Stimulated activated naive CD8-positive, alpha-beta T cell treated with anti-CD3 and anti-CD28 coated beads, Interleukin-15, amount 100 ng/mL, for 72 hours (primary cell): Measurements from ENCODE around the gene MGST1.
"Not testable (repeated sequence)": the region's sequence is repeated elsewhere in the genome, so short reads cannot be mapped to it uniquely, and the experiment has no call there.

ENCODE experiments used
- ATAC-seq: fragments of 150-1000 bp; cut with Tn5 transposase; 2 replicates; pipeline ENCODE4 v1.10.0; 2021; ENCODE audit warnings: mild to moderate bottlenecking, moderate library complexity
- DNase-seq, 2 donors: peaks; one replicate each; pipeline ENCODE4 v3.0.0; 2021 to 2022
- H3K27ac Mint-ChIP-seq, 2 donors: one replicate each; pipeline ENCODE4 v1.8.0; 2022; ENCODE audit warnings: mild to moderate bottlenecking in 2 of 2, mixed read lengths in 2 of 2, moderate library complexity in 2 of 2
- H3K27me3 Mint-ChIP-seq: one replicate; pipeline ENCODE4 v1.8.0; 2022; ENCODE audit warnings: mixed read lengths
- H3K4me1 Mint-ChIP-seq: one replicate; pipeline ENCODE4 v1.8.0; 2022; ENCODE audit warnings: mild to moderate bottlenecking, mixed read lengths
- H3K4me3 Mint-ChIP-seq, 2 donors: one replicate each; pipeline ENCODE4 v1.8.0; 2022; ENCODE audit warnings: mild to moderate bottlenecking in 2 of 2, mixed read lengths in 2 of 2, moderate library complexity in 1 of 2
- H3K9me3 Mint-ChIP-seq, 2 donors: one replicate each; pipeline ENCODE4 v1.8.0; 2022; ENCODE audit warnings: mixed read lengths in 2 of 2

Gene MGST1

DNA sequence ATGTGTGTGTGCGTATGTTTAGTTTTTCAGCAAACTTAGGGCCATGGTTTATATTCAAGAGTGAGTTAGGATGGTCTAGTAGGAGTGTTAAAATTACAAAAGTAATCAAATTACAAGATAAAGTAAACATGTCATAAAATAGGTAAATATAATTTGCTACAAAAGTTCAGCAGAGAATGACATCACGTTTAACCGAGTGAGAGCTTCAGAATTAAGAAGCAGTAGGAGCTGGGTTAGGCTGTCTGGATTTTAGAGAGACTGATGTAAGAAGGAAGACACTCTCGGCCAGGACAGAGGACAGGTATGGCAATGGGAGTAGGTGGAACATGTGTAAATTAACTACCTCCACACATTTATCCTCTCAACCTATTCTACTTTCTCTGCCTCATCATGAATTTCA lies 11.6 kb upstream of the MGST1 start:
- H3K4me1 Mint-ChIP-seq: no peaks in the 10 kb centered on the region
- no peak overlapping the region for H3K4me3 Mint-ChIP-seq
- H3K9me3 Mint-ChIP-seq: peaks cover 6 to 9% of the 10 kb centered on the region in 2 donors
- H3K27ac Mint-ChIP-seq: no peak overlapping the region
- ATAC-seq (no peak), DNase-seq (no peak)
- H3K27me3 Mint-ChIP-seq: no peaks in the 10 kb centered on the region

DNA sequence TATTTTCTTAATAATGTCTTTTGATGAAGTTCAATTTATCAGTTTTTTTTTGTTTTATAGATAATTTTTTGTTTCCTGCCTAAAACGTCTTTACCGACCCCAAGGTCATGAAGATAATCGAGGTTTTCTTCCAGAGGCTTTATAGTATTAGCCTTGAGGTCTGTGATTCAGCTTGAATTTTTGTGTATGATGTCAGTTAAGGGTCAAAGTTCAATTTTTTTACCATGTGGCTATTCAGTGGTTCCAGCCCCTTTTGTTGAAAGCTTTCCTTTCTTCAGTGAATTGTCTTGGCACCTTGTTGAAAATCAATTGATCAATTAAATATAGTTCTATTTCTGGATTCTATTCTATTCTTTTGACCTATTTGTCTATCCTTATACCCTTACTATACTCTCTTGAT lies 3.2 kb upstream of the MGST1 start:
- DNase-seq: no peak
- no peak for ATAC-seq
- no peaks in the 10 kb centered on the region for H3K4me1 Mint-ChIP-seq
- no peak overlapping the region for H3K4me3 Mint-ChIP-seq
- peaks cover 0 to 5% of the 10 kb centered on the region in 2 donors for H3K9me3 Mint-ChIP-seq
- peak overlapping the region in 1 of 2 donors; percentile 11 for H3K27ac Mint-ChIP-seq
- peaks cover 16% of the 10 kb centered on the region for H3K27me3 Mint-ChIP-seq

DNA sequence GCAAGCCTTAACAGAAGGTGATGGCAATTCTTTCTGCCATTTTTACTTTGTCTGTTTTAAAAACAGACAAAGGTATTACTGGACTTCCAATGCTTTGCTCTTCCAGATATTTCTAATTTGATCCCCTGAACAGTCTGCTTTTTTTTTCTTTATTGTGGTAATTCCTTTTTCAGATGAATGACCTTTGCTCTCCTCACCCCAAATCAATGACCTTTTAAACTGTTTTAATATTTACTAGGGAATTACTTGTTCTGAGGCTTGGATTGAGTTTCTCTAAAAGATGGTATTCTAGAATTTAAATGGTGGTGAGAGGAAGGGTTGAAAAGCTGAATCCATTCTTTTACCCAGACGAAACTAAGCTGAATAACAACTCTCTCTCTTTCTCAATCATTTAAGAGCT lies 2.3 kb upstream of the MGST1 start:
- peaks cover 0 to 5% of the 10 kb centered on the region in 2 donors for H3K9me3 Mint-ChIP-seq
- ATAC-seq: no peak
- H3K4me1 Mint-ChIP-seq: no peaks in the 10 kb centered on the region
- no peak for DNase-seq
- H3K27ac Mint-ChIP-seq: no peak overlapping the region
- no peak overlapping the region for H3K4me3 Mint-ChIP-seq
- H3K27me3 Mint-ChIP-seq: peaks cover 16% of the 10 kb centered on the region

DNA sequence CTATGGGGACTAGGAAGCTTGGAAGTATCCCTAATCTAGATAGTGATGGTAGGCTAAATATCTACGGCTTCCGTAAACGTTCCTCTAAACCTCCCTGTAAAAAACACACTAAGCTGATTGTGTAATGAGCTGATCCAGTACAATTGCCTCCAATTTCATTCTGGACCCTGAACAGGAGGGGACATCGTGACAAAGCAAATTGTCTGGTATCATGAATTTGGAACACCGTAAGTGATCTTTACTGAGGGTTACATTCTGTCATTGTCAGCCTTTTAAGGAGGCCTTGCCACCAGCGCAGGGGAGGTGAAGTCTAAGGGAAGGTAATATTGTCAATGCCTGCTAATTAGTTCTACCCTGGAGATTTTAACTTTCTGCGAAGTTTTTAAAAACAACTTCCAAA lies 487 bp upstream of the MGST1 start:
- Mint-ChIP-seq H3K4me3 (no peak overlapping the region), H3K27me3 (peaks cover 16% of the 10 kb centered on the region), H3K4me1 (no peaks in the 10 kb centered on the region), H3K9me3 (peaks cover 0 to 5% of the 10 kb centered on the region in 2 donors), H3K27ac (no peak overlapping the region)
- DNase-seq (no peak), ATAC-seq (no peak)

DNA sequence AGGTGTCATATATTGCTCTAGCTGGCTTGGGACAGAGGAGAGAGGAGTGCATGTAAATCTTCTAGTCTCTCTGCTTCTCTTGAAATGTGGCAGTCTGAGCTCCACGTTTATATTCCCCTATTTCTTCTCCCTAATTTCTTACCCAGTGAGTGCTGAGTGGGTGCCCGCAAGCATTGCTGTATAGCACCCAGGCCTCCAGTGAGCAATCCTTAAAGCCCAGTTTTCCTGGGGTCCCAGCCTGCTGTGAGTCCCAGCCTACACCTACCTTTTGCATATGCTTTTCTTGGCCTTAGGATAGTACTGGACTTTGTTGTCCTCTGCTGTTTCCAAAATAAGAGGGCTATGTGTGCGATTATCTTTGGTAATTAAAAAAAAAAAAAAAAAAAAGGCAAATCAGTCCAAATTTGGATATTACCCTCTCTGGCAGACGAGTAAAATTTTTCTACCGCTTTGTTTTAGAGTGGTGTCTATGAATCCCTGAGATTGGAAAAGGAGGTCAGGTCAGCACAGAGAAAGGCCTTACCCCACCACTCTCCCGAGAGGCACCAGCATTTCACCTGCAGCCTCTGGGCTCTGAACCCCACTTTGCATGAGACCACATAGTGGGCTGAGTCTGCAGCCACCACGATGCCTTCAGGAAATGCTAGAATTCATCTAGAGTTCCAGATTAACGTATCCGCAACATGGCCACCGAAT lies 1.1 kb downstream of the MGST1 start:
- ATAC-seq: no peak
- Mint-ChIP-seq H3K9me3 (no peaks in the 10 kb centered on the region), H3K4me1 (no peaks in the 10 kb centered on the region), H3K27ac (no peak overlapping the region), H3K4me3 (no peak overlapping the region), H3K27me3 (peaks cover 16% of the 10 kb centered on the region)
- no peak for DNase-seq

DNA sequence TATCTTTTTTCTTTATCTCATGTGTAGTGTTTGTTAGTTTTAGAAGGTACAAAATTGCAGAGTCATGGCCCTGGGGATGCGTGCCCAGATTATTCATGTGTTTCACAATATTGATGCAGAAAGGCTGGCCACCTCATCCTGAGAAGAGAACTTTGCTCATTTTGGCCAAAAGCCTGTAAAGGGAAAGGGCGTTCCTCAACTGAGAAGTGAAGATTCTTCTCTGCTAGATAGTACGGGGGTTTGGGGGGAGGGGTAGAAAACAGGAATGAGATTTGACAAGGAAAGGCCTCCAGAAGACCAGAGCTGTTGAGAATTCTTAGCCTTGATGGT lies 1.7 kb downstream of the MGST1 start:
- H3K4me1 Mint-ChIP-seq: no peaks in the 10 kb centered on the region

DNA sequence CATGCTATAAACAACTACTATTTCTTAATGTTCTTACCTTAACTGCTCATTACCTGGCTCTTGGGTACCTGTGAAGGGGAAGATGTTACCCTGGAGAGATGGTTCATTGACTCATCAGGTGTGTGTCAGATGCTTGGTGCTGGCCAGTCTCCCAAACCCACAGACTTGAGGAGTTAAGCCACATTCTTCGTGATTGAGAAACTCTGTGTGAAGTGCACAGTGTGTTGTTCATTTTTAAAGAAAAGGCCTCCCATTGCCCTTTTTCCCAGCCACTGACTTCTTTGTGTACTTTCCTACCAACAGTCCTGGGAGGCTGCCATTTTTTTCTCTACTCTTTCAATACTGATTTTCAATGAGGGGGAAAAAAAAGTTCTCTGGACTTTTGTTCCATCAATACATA lies 3.2 kb downstream of the MGST1 start:
- Mint-ChIP-seq H3K27me3 (peaks cover 16% of the 10 kb centered on the region), H3K4me3 (no peak overlapping the region), H3K4me1 (no peaks in the 10 kb centered on the region), H3K9me3 (no peaks in the 10 kb centered on the region), H3K27ac (no peak overlapping the region)
- no peak for DNase-seq
- ATAC-seq: no peak

More for the DNA sequence above, 1.7 kb downstream of the MGST1 start:
- DNase-seq (no peak), ATAC-seq (no peak)
- no peaks in the 10 kb centered on the region for H3K9me3 Mint-ChIP-seq
- no peak overlapping the region for H3K4me3 Mint-ChIP-seq
- H3K27ac Mint-ChIP-seq: no peak overlapping the region
- peaks cover 16% of the 10 kb centered on the region for H3K27me3 Mint-ChIP-seq

DNA sequence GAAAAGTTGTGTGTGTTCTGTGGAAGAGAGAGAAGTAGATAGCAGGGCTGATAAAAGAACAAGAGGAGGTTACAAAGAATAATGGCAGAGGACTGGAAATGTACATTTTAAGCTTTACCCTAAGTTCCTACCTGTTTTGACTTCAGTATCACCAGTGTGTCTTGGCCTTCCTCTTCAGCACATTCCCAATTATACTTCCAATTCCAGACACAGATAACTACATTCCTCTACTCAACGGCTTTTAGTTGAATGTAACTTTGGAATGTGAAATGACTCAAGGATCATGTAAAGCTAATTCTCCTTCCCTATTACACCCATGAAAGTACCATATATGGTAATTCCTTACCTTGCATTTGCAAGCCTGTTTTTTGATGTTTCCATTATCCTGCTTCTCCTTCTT lies 5.0 kb downstream of the MGST1 start:
- DNase-seq: no peak
- H3K27me3 Mint-ChIP-seq: peaks cover 7% of the 10 kb centered on the region
- no peak overlapping the region for H3K27ac Mint-ChIP-seq
- no peak for ATAC-seq
- no peaks in the 10 kb centered on the region for H3K9me3 Mint-ChIP-seq
- H3K4me3 Mint-ChIP-seq: no peak overlapping the region
- H3K4me1 Mint-ChIP-seq: no peaks in the 10 kb centered on the region

DNA sequence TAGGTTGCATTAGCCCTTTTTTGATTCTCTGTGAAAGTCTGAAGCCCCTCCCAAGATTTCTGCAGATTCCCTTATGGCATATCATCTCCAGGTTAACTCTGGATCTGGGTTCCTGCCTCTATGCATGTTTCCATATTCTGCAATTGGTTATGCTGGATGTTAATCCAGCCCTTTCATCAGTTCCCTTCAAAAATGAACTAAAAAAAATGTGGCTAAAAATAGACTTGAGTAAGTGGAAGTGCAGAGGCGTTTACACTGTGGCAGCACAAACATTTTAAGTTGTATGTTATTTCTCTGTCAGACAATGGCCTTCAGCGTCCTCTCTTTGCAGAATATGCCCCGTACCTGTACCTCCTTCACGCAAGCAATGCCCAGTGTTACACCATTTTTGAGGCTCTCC lies 11.4 kb downstream of the MGST1 start:
- Mint-ChIP-seq H3K4me1 (no peaks in the 10 kb centered on the region), H3K9me3 (peaks cover 10 to 16% of the 10 kb centered on the region in 2 donors), H3K27ac (no peak overlapping the region), H3K27me3 (no peaks in the 10 kb centered on the region), H3K4me3 (no peak overlapping the region)
- DNase-seq (no peak), ATAC-seq (no peak)

DNA sequence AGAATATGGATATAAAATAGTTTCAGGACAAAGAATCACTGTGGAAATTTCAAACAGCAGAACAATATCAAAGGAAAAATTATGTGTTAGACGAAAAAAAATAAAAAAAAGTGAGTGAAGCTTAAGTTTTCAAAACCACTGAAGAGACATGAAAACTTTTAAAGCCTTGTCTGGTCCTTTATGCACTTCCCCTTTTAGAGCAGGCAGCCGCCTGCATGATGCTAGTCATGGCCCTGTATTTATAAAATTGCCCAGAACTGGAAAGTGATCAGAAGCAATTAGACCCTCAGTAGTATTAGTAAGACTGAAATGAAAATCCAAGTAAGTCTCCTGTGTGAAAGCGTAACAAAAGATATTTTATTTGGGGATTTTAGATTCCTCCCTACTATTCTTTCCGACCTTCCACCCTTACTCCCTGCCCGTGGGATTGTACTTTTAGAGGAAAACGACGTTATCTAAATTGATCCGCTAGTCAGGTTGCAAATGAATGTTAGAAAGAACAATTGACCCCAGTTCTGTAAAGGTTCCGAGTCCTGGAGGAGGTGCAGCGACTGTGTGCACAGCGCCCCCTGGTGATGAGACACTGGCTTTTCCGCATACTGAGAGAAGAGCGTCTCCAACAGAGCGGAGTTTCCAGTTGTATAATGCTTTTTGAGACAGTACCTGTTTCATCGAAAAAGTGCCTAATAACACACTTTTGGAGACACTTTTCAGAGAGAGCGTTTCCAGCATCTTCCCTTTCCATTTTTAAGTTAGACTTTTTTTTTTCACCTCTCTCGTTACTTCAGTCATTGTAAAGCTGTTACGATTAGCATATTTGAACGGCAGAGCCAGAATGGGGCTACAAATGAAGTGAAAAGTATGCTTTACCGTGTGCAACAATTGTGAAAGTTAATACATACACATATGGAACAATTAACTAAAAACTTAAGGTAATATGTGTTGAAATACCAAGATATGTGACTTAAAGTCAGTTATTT lies 12.4 kb downstream of the MGST1 start:
- Mint-ChIP-seq H3K9me3 (peaks cover 10 to 16% of the 10 kb centered on the region in 2 donors), H3K4me1 (no peaks in the 10 kb centered on the region), H3K27ac (no peak overlapping the region), H3K4me3 (no peak overlapping the region), H3K27me3 (no peaks in the 10 kb centered on the region)
- DNase-seq (peak in 1 of 2 donors; percentile 9), ATAC-seq (no peak)

DNA sequence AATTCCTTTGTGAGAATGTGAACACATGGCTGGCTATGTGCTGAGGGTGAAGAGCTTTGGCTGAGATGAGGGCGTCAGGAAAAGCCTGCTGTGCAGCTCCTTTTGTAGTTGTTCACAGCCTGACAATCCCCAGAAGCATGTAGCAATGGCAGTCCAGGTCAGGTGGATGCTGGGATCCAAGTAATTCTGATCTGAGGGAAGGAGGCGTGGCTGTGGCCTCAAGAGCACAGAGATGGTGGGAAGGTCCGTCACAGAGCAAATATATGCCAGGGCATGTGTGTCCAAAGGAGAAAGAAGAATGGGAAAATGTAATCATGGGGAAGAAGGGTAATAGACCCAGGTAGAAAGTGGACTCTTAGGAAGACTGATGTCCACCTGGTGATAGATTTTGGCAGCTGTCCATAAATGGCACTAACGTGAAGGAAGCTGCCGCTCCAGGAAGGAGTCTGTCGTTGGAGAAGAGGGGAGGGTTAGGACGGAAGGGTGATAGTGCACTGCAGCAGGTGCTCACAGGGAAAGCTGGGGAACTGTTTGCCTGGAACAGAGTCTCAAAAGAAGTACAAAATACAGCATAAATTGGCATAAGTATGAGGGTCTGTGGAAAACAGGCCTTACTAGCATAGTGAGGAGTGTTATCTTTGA lies 13.8 kb downstream of the MGST1 start:
- Mint-ChIP-seq H3K27ac (no peak overlapping the region), H3K4me1 (no peaks in the 10 kb centered on the region), H3K4me3 (no peak overlapping the region), H3K27me3 (no peaks in the 10 kb centered on the region), H3K9me3 (peaks cover 10 to 16% of the 10 kb centered on the region in 2 donors)
- no peak for ATAC-seq
- no peak for DNase-seq

DNA sequence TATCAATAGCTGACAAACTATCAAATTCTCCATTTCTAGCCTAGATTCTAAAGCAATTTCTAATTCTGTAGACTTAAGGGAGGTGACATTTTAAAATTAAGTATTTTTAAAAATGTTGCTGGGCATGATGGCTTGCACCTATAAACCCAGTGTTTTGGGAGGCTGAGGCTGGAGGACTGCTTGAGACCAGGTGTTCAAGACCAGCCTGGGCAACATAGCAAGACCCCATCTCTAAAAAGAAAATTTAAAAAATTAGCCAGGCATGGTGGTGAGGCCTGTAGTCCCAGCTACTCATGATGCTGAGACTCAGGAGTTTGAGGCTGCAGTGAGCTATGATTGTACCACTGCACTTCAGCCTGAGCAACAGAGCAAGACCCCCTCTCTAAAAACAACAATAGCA lies 15.1 kb downstream of the MGST1 start:
- Mint-ChIP-seq H3K4me1 (no peaks in the 10 kb centered on the region), H3K9me3 (peaks cover 10 to 16% of the 10 kb centered on the region in 2 donors), H3K4me3 (no peak overlapping the region), H3K27ac (no peak overlapping the region), H3K27me3 (no peaks in the 10 kb centered on the region)
- ATAC-seq (no peak), DNase-seq (no peak)

DNA sequence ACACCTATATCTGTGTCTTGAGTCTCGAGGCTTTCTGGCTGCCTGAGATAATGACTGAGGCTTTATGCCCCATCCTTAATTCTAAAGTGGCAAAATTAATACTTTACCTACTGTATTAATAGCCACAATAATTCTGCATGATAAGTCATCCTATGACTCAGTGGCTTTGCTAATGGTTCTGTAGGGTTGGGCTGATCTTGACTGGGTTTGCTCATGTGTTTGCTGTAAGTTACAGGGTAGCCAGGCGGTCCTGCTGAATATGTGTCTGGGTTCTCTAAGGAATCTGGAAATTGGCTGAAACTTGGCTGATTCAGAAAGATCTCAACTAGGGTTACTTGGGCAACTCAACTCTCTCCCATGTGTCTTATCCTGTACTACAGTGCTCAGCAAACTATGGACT lies 21.7 kb downstream of the MGST1 start:
- Mint-ChIP-seq H3K27ac (no peak overlapping the region), H3K4me3 (no peak overlapping the region), H3K27me3 (no peaks in the 10 kb centered on the region), H3K4me1 (no peaks in the 10 kb centered on the region), H3K9me3 (no peaks in the 10 kb centered on the region)
- ATAC-seq: no peak
- no peak for DNase-seq

DNA sequence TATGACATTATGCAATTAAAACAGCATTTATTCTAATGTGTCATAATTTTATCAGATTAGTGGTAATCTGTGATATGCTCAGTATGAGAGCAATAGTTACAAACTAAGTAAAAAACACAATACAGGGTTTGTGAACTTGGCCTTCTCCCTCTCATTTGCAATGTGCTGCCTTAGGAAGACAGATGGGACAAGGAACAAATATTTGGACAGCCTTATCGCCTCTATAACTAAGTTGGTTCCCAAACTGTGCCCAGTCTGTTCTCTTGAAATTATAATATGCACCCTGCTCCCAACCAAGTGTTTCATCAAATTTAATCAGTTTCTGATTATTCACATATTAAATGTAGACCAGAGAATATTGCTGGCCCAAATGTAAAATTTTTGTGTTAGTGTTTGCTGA lies 22.7 kb downstream of the MGST1 start:
- ATAC-seq (no peak), DNase-seq (no peak)
- Mint-ChIP-seq H3K27ac (no peak overlapping the region), H3K4me3 (no peak overlapping the region), H3K27me3 (no peaks in the 10 kb centered on the region), H3K4me1 (no peaks in the 10 kb centered on the region), H3K9me3 (no peaks in the 10 kb centered on the region)

DNA sequence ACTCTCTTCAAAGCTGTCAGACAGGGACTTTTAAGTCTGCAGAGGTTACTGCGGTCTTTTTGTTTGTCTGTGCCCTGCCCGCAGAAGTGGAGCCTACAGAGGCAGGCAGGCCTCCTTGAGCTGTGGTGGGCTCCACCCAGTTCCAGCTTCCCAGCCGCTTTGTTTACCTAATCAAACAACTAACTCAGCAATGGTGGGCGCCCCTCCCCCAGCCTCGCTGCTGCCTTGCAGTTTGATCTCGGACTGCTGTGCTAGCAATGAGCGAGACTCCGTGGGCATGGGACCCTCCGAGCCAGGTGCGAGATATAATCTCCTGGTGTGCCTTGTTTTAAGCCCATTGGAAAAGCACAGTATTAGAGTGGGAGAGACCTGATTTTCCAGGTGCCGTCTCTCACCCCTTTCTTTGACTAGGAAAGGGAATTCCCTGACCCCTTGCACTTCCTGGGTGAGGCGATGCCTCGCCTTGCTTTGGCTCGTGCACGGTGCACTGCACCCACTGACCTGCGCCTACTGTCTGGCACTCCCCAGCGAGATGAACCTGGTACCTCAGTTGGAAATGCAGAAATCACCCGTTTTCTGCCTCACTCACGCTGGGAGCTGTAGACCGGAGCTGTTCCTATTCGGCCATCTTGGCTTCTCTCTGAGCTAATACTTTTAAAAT lies 35.3 kb downstream of the MGST1 start:
- not testable (repeated sequence) for ATAC-seq, H3K4me1 Mint-ChIP-seq, H3K27ac Mint-ChIP-seq, H3K9me3 Mint-ChIP-seq, DNase-seq, H3K4me3 Mint-ChIP-seq, H3K27me3 Mint-ChIP-seq
